Measurements from ENCODE around the gene IGFBP3.

IGFBP3 gene

GRCh38 chr7:45917658-45918057 is 3.4 kb downstream of the IGFBP3 start:
- no peak overlapping the region for H3K23ac ChIP-seq (ENCODE audit: low read length)
- no peaks in the 10 kb centered on the region for H3K79me2 ChIP-seq (ENCODE audit: control insufficient read depth, insufficient read depth, low read length)
- no peaks in the 10 kb centered on the region for H3K36me3 ChIP-seq (ENCODE audit: control insufficient read depth, insufficient read depth, low read length)
- no peak overlapping the region for H2BK120ac ChIP-seq (ENCODE audit: low read depth, low read length)
- H3K18ac ChIP-seq (ENCODE audit: low read length), result no peak overlapping the region
- no peaks in the 10 kb centered on the region for H3K79me1 ChIP-seq (ENCODE audit: low read length)
- no peak overlapping the region for H4K8ac ChIP-seq (ENCODE audit: low read depth, low read length)
- no peak overlapping the region for H4K5ac ChIP-seq (ENCODE audit: low read length)
- no peaks in the 10 kb centered on the region for H3K4me1 ChIP-seq (ENCODE audit: control insufficient read depth, low read depth, low read length)
- no peak overlapping the region for H2BK5ac ChIP-seq (ENCODE audit: low read length)
- peak overlapping the region; percentile 7 for H3K56ac ChIP-seq (ENCODE audit: low read length)
- no peak overlapping the region for H3K4ac ChIP-seq (ENCODE audit: low read depth, low read length)
- no CpG with 5 or more reads among the region's 15 CpGs for WGBS (ENCODE audit: extremely low coverage, insufficient coverage, low lambda C conversion rate)
- H3K9ac ChIP-seq (ENCODE audit: low read length), result no peak overlapping the region
- no peak overlapping the region for H2BK15ac ChIP-seq (replicated peaks; ENCODE audit: low read depth)
- H3K27me3 ChIP-seq (ENCODE audit: insufficient read depth, low read length, poor library complexity), result peaks cover 17% of the 10 kb centered on the region
- H3K4me3 ChIP-seq (ENCODE audit: low read length), result no peak overlapping the region
- H2AK5ac ChIP-seq (ENCODE audit: low read length), result no peak overlapping the region
- H3K4me2 ChIP-seq (ENCODE audit: low read length), result no peak overlapping the region
- peak; percentile 63 for DNase-seq
- H3K27ac ChIP-seq (ENCODE audit: low read depth, low read length), result no peak overlapping the region

- H2BK5ac ChIP-seq (ENCODE audit: low read length), result no peak overlapping the region
- H2AK5ac ChIP-seq (ENCODE audit: low read length), result no peak overlapping the region
- no peak overlapping the region for H3K23ac ChIP-seq (ENCODE audit: low read length)
- H3K4ac ChIP-seq (ENCODE audit: low read depth, low read length), result no peak overlapping the region
- no peak overlapping the region for H3K9ac ChIP-seq (ENCODE audit: low read length)
- H2BK15ac ChIP-seq (replicated peaks; ENCODE audit: low read depth), result no peak overlapping the region
- H3K18ac ChIP-seq (ENCODE audit: low read length), result no peak overlapping the region
- H3K4me1 ChIP-seq (ENCODE audit: control insufficient read depth, low read depth, low read length), result no peaks in the 10 kb centered on the region
- no peak overlapping the region for H3K56ac ChIP-seq (ENCODE audit: low read length)
- H3K4me2 ChIP-seq (ENCODE audit: low read length), result no peak overlapping the region
- H3K27ac ChIP-seq (ENCODE audit: low read depth, low read length), result no peak overlapping the region
- no peak for DNase-seq
- no CpG with 5 or more reads among the region's 14 CpGs for WGBS (ENCODE audit: extremely low coverage, insufficient coverage, low lambda C conversion rate)
- no peak overlapping the region for H3K4me3 ChIP-seq (ENCODE audit: low read length)
- H3K79me2 ChIP-seq (ENCODE audit: control insufficient read depth, insufficient read depth, low read length), result no peaks in the 10 kb centered on the region
- H3K79me1 ChIP-seq (ENCODE audit: low read length), result no peaks in the 10 kb centered on the region
- H3K36me3 ChIP-seq (ENCODE audit: control insufficient read depth, insufficient read depth, low read length), result no peaks in the 10 kb centered on the region
- no peak overlapping the region for H4K8ac ChIP-seq (ENCODE audit: low read depth, low read length)
- no peak overlapping the region for H2BK120ac ChIP-seq (ENCODE audit: low read depth, low read length)
- H3K27me3 ChIP-seq (ENCODE audit: insufficient read depth, low read length, poor library complexity), result peaks cover 17% of the 10 kb centered on the region
- no peak overlapping the region for H4K5ac ChIP-seq (ENCODE audit: low read length)
Observed at GRCh38 chr7:45917064-45917463, 4.0 kb downstream of the IGFBP3 start.

GRCh38 chr7:45915606-45916005 is 5.5 kb downstream of the IGFBP3 start:
- no CpG with 5 or more reads among the region's 3 CpGs for WGBS (ENCODE audit: extremely low coverage, insufficient coverage, low lambda C conversion rate)
- DNase-seq, result no peak
- Histone ChIP-seq H3K56ac (ENCODE audit: low read length) (no peak overlapping the region), H3K27ac (ENCODE audit: low read depth, low read length) (no peak overlapping the region), H3K23ac (ENCODE audit: low read length) (no peak overlapping the region), H3K27me3 (ENCODE audit: insufficient read depth, low read length, poor library complexity) (peaks cover 12% of the 10 kb centered on the region), H3K4ac (ENCODE audit: low read depth, low read length) (no peak overlapping the region), H3K4me2 (ENCODE audit: low read length) (no peak overlapping the region), H3K36me3 (ENCODE audit: control insufficient read depth, insufficient read depth, low read length) (no peaks in the 10 kb centered on the region), H2AK5ac (ENCODE audit: low read length) (no peak overlapping the region), H3K4me3 (ENCODE audit: low read length) (no peak overlapping the region), H2BK5ac (ENCODE audit: low read length) (no peak overlapping the region), H4K8ac (ENCODE audit: low read depth, low read length) (no peak overlapping the region), H3K9ac (ENCODE audit: low read length) (no peak overlapping the region), H2BK120ac (ENCODE audit: low read depth, low read length) (no peak overlapping the region), H2BK15ac (replicated peaks; ENCODE audit: low read depth) (no peak overlapping the region), H3K79me2 (ENCODE audit: control insufficient read depth, insufficient read depth, low read length) (no peaks in the 10 kb centered on the region), H3K18ac (ENCODE audit: low read length) (no peak overlapping the region), H3K79me1 (ENCODE audit: low read length) (no peaks in the 10 kb centered on the region), H3K4me1 (ENCODE audit: control insufficient read depth, low read depth, low read length) (no peaks in the 10 kb centered on the region), H4K5ac (ENCODE audit: low read length) (no peak overlapping the region)

- Histone ChIP-seq H2BK5ac (ENCODE audit: low read length) (no peak overlapping the region), H3K56ac (ENCODE audit: low read length) (no peak overlapping the region), H2BK15ac (replicated peaks; ENCODE audit: low read depth) (no peak overlapping the region), H2BK120ac (ENCODE audit: low read depth, low read length) (no peak overlapping the region), H3K23ac (ENCODE audit: low read length) (no peak overlapping the region), H3K4me3 (ENCODE audit: low read length) (no peak overlapping the region), H3K79me1 (ENCODE audit: low read length) (no peaks in the 10 kb centered on the region), H3K36me3 (ENCODE audit: control insufficient read depth, insufficient read depth, low read length) (no peaks in the 10 kb centered on the region), H3K27ac (ENCODE audit: low read depth, low read length) (no peak overlapping the region), H3K18ac (ENCODE audit: low read length) (no peak overlapping the region), H4K5ac (ENCODE audit: low read length) (no peak overlapping the region), H4K8ac (ENCODE audit: low read depth, low read length) (no peak overlapping the region), H3K4ac (ENCODE audit: low read depth, low read length) (no peak overlapping the region), H3K27me3 (ENCODE audit: insufficient read depth, low read length, poor library complexity) (peaks cover 7% of the 10 kb centered on the region), H3K9ac (ENCODE audit: low read length) (no peak overlapping the region), H3K4me1 (ENCODE audit: control insufficient read depth, low read depth, low read length) (no peaks in the 10 kb centered on the region), H2AK5ac (ENCODE audit: low read length) (no peak overlapping the region), H3K4me2 (ENCODE audit: low read length) (no peak overlapping the region), H3K79me2 (ENCODE audit: control insufficient read depth, insufficient read depth, low read length) (no peaks in the 10 kb centered on the region)
- DNase-seq, result no peak
- WGBS (ENCODE audit: extremely low coverage, insufficient coverage, low lambda C conversion rate), result no CpG with 5 or more reads among the region's 12 CpGs
Observed at GRCh38 chr7:45914911-45915310, 6.2 kb downstream of the IGFBP3 start.

GRCh38 chr7:45912972-45913371 is 8.1 kb downstream of the IGFBP3 start:
- Histone ChIP-seq H3K56ac (ENCODE audit: low read length) (no peak overlapping the region), H3K36me3 (ENCODE audit: control insufficient read depth, insufficient read depth, low read length) (no peaks in the 10 kb centered on the region), H3K4me2 (ENCODE audit: low read length) (no peak overlapping the region), H2BK5ac (ENCODE audit: low read length) (no peak overlapping the region), H3K79me1 (ENCODE audit: low read length) (no peaks in the 10 kb centered on the region), H4K5ac (ENCODE audit: low read length) (no peak overlapping the region), H2AK5ac (ENCODE audit: low read length) (no peak overlapping the region), H2BK15ac (replicated peaks; ENCODE audit: low read depth) (no peak overlapping the region), H3K23ac (ENCODE audit: low read length) (no peak overlapping the region), H3K4ac (ENCODE audit: low read depth, low read length) (no peak overlapping the region), H3K18ac (ENCODE audit: low read length) (no peak overlapping the region), H3K9ac (ENCODE audit: low read length) (no peak overlapping the region), H4K8ac (ENCODE audit: low read depth, low read length) (no peak overlapping the region), H3K4me1 (ENCODE audit: control insufficient read depth, low read depth, low read length) (no peaks in the 10 kb centered on the region), H2BK120ac (ENCODE audit: low read depth, low read length) (no peak overlapping the region), H3K27ac (ENCODE audit: low read depth, low read length) (no peak overlapping the region), H3K79me2 (ENCODE audit: control insufficient read depth, insufficient read depth, low read length) (no peaks in the 10 kb centered on the region), H3K4me3 (ENCODE audit: low read length) (no peak overlapping the region), H3K27me3 (ENCODE audit: insufficient read depth, low read length, poor library complexity) (no peaks in the 10 kb centered on the region)
- WGBS (ENCODE audit: extremely low coverage, insufficient coverage, low lambda C conversion rate), result no CpG with 5 or more reads among the region's 7 CpGs
- no peak for DNase-seq

- H3K4me2 ChIP-seq (ENCODE audit: low read length), result no peak overlapping the region
- no peaks in the 10 kb centered on the region for H3K36me3 ChIP-seq (ENCODE audit: control insufficient read depth, insufficient read depth, low read length)
- no peaks in the 10 kb centered on the region for H3K27me3 ChIP-seq (ENCODE audit: insufficient read depth, low read length, poor library complexity)
- WGBS (ENCODE audit: extremely low coverage, insufficient coverage, low lambda C conversion rate), result no CpG with 5 or more reads among the region's 9 CpGs
- no peak overlapping the region for H3K23ac ChIP-seq (ENCODE audit: low read length)
- no peak overlapping the region for H3K56ac ChIP-seq (ENCODE audit: low read length)
- no peak overlapping the region for H3K4ac ChIP-seq (ENCODE audit: low read depth, low read length)
- no peak overlapping the region for H2BK15ac ChIP-seq (replicated peaks; ENCODE audit: low read depth)
- DNase-seq, result no peak
- no peaks in the 10 kb centered on the region for H3K4me1 ChIP-seq (ENCODE audit: control insufficient read depth, low read depth, low read length)
- H3K4me3 ChIP-seq (ENCODE audit: low read length), result no peak overlapping the region
- no peak overlapping the region for H2BK5ac ChIP-seq (ENCODE audit: low read length)
- H3K9ac ChIP-seq (ENCODE audit: low read length), result no peak overlapping the region
- H4K5ac ChIP-seq (ENCODE audit: low read length), result no peak overlapping the region
- no peak overlapping the region for H2AK5ac ChIP-seq (ENCODE audit: low read length)
- H4K8ac ChIP-seq (ENCODE audit: low read depth, low read length), result no peak overlapping the region
- H2BK120ac ChIP-seq (ENCODE audit: low read depth, low read length), result no peak overlapping the region
- no peak overlapping the region for H3K18ac ChIP-seq (ENCODE audit: low read length)
- no peak overlapping the region for H3K27ac ChIP-seq (ENCODE audit: low read depth, low read length)
- H3K79me1 ChIP-seq (ENCODE audit: low read length), result no peaks in the 10 kb centered on the region
- no peaks in the 10 kb centered on the region for H3K79me2 ChIP-seq (ENCODE audit: control insufficient read depth, insufficient read depth, low read length)
Observed at GRCh38 chr7:45911311-45911710, 9.8 kb downstream of the IGFBP3 start.

Measured in mesendoderm (in vitro differentiated cells).